HL-60 (cell line): ENCODE measurements around the gene AGBL4.

ENCODE experiments used
- GABPA ChIP-seq: IDR thresholded peaks from 2 replicates; pipeline ENCODE4 v1.6.1; 2012; ENCODE audit warnings: low read depth
- POLR2AphosphoS5 ChIP-seq: IDR thresholded peaks from 2 replicates; pipeline ENCODE4 v1.6.1; 2012; ENCODE audit warnings: low read depth
- TF ChIP-seq, protein P1 (sequence below): IDR thresholded peaks from one replicate; pipeline ENCODE4 v1.5.1; 2011; ENCODE audit warnings: low read length, control low read depth, inconsistent platforms; ENCODE audit not compliant: insufficient read depth

DNA sequence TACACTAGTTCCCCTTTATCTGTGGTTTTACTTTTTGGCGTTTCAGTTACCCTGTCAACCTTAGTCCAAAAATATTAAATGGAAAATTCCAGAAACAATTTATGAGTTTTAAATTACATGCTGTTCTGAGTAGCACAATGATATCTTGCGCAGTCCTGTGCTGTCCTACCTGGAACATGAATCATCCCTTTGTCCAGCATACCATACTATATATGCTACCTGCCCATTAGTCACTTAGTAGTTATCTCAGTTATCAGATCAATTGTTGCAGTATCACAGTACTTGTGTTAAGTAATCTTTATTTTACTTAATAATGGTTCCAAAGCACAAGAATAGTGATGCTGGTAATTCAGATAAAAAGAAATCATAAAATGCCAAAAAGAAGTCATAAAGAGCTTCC is 52.7 kb downstream of the AGBL4 start:
- TF ChIP-seq POLR2AphosphoS5 = no peak
- TF ChIP-seq, protein P1, sequence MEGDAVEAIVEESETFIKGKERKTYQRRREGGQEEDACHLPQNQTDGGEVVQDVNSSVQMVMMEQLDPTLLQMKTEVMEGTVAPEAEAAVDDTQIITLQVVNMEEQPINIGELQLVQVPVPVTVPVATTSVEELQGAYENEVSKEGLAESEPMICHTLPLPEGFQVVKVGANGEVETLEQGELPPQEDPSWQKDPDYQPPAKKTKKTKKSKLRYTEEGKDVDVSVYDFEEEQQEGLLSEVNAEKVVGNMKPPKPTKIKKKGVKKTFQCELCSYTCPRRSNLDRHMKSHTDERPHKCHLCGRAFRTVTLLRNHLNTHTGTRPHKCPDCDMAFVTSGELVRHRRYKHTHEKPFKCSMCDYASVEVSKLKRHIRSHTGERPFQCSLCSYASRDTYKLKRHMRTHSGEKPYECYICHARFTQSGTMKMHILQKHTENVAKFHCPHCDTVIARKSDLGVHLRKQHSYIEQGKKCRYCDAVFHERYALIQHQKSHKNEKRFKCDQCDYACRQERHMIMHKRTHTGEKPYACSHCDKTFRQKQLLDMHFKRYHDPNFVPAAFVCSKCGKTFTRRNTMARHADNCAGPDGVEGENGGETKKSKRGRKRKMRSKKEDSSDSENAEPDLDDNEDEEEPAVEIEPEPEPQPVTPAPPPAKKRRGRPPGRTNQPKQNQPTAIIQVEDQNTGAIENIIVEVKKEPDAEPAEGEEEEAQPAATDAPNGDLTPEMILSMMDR = no peak
- TF ChIP-seq GABPA = no peak
